T-helper 2 cell treated with Interferon-gamma antibody and Interleukin-4, amounts not matched to agents 5 μg/mL and 100 μg/mL, for 36 hours (primary cell): ENCODE measurements around the gene DBN1.
"Not testable (repeated sequence)": the region's sequence is repeated elsewhere in the genome, so short reads cannot be mapped to it uniquely, and the experiment has no call there.

Experiments
- DNase-seq: peaks from one replicate; pipeline ENCODE4 v3.0.0; 2021; ENCODE audit warnings: low spot score
- H3K27ac Mint-ChIP-seq: one replicate; pipeline ENCODE4 v1.8.0; 2021; ENCODE audit warnings: mild to moderate bottlenecking, mixed read lengths
- H3K27me3 Mint-ChIP-seq: one replicate; pipeline ENCODE4 v1.8.0; 2021; ENCODE audit warnings: low read depth, mixed read lengths
- H3K36me3 Mint-ChIP-seq: one replicate; pipeline ENCODE4 v1.8.0; 2021; ENCODE audit warnings: low read depth, mixed read lengths
- H3K4me1 Mint-ChIP-seq: one replicate; pipeline ENCODE4 v1.8.0; 2021; ENCODE audit warnings: low read depth, mixed read lengths
- H3K4me3 Mint-ChIP-seq: one replicate; pipeline ENCODE4 v1.8.0; 2022; ENCODE audit warnings: mild to moderate bottlenecking, moderate library complexity, mixed read lengths
- H3K9me3 Mint-ChIP-seq: one replicate; pipeline ENCODE4 v1.8.0; 2021; ENCODE audit warnings: mixed read lengths

Gene DBN1

GRCh38 chr5:177426566-177427210 is 46.7 kb downstream of the DBN1 start, which contains the start of gene GRK6:
GRK6 (plus strand) TSS chr5:177426676; CDS start chr5:177426846, 170 bp downstream.
- H3K36me3 Mint-ChIP-seq = peaks cover 42% of the 10 kb centered on the region
- peak within 1 kb of the TSS; percentile 98 for H3K4me3 Mint-ChIP-seq
- DNase-seq = peak; percentile 69
- H3K27ac Mint-ChIP-seq = peak within 1 kb of the TSS; percentile 97
- H3K4me1 Mint-ChIP-seq = peaks cover 59% of the 10 kb centered on the region
- no peaks in the 10 kb centered on the region for H3K9me3 Mint-ChIP-seq
- H3K27me3 Mint-ChIP-seq = peaks cover 2% of the 10 kb centered on the region

GRCh38 chr5:177425801-177426565 is 47.5 kb downstream of the DBN1 start:
- H3K27ac Mint-ChIP-seq = peak overlapping the region; percentile 97
- H3K9me3 Mint-ChIP-seq = no peaks in the 10 kb centered on the region
- peaks cover 2% of the 10 kb centered on the region for H3K27me3 Mint-ChIP-seq
- peaks cover 37% of the 10 kb centered on the region for H3K36me3 Mint-ChIP-seq
- peak; percentile 99 for DNase-seq
- peaks cover 54% of the 10 kb centered on the region for H3K4me1 Mint-ChIP-seq
- peak overlapping the region; percentile 95 for H3K4me3 Mint-ChIP-seq

- Mint-ChIP-seq H3K27ac (peak overlapping the region; percentile 97), H3K36me3 (peaks cover 30% of the 10 kb centered on the region), H3K9me3 (no peaks in the 10 kb centered on the region), H3K27me3 (peaks cover 2% of the 10 kb centered on the region), H3K4me3 (peak overlapping the region; percentile 95), H3K4me1 (peaks cover 47% of the 10 kb centered on the region)
- no peak for DNase-seq
These were observed 48.1 kb downstream of the DBN1 start for GRCh38 chr5:177425196-177425800.

- no peak overlapping the region for H3K27ac Mint-ChIP-seq
These were observed 49.8 kb downstream of the DBN1 start for GRCh38 chr5:177423671-177424070.

GRCh38 chr5:177421062-177421798 is 52.2 kb downstream of the DBN1 start:
- DNase-seq = no peak
- H3K27me3 Mint-ChIP-seq = peaks cover under 1% of the 10 kb centered on the region
- no peaks in the 10 kb centered on the region for H3K36me3 Mint-ChIP-seq
- H3K27ac Mint-ChIP-seq = no peak overlapping the region
- H3K4me1 Mint-ChIP-seq = peaks cover 18% of the 10 kb centered on the region
- H3K4me3 Mint-ChIP-seq = no peak overlapping the region
- H3K9me3 Mint-ChIP-seq = no peaks in the 10 kb centered on the region

More at GRCh38 chr5:177423671-177424070, 49.8 kb downstream of the DBN1 start:
- no peaks in the 10 kb centered on the region for H3K9me3 Mint-ChIP-seq
- DNase-seq = no peak
- no peak overlapping the region for H3K4me3 Mint-ChIP-seq
- peaks cover 15% of the 10 kb centered on the region for H3K36me3 Mint-ChIP-seq
- peaks cover 30% of the 10 kb centered on the region for H3K4me1 Mint-ChIP-seq
- peaks cover 2% of the 10 kb centered on the region for H3K27me3 Mint-ChIP-seq

- peaks cover 14% of the 10 kb centered on the region for H3K4me1 Mint-ChIP-seq
- H3K36me3 Mint-ChIP-seq, H3K27ac Mint-ChIP-seq, H3K4me3 Mint-ChIP-seq, H3K27me3 Mint-ChIP-seq, H3K9me3 Mint-ChIP-seq, DNase-seq: not testable (repeated sequence)
These were observed 53.0 kb downstream of the DBN1 start for GRCh38 chr5:177420472-177420871.

- no peaks in the 10 kb centered on the region for H3K9me3 Mint-ChIP-seq
- H3K27ac Mint-ChIP-seq = no peak overlapping the region
- peaks cover 6% of the 10 kb centered on the region for H3K4me1 Mint-ChIP-seq
- no peaks in the 10 kb centered on the region for H3K27me3 Mint-ChIP-seq
- H3K36me3 Mint-ChIP-seq = no peaks in the 10 kb centered on the region
- no peak for DNase-seq
- H3K4me3 Mint-ChIP-seq = no peak overlapping the region
These were observed 54.4 kb downstream of the DBN1 start for GRCh38 chr5:177419046-177419445.

- H3K4me3 Mint-ChIP-seq, H3K9me3 Mint-ChIP-seq, DNase-seq, H3K36me3 Mint-ChIP-seq, H3K27me3 Mint-ChIP-seq, H3K27ac Mint-ChIP-seq: not testable (repeated sequence)
- H3K4me1 Mint-ChIP-seq = peaks cover 14% of the 10 kb centered on the region
These were observed 56.4 kb downstream of the DBN1 start for GRCh38 chr5:177417081-177417480.

GRCh38 chr5:177414481-177414880 is 59.0 kb downstream of the DBN1 start:
- Mint-ChIP-seq H3K27ac (no peak overlapping the region), H3K4me3 (no peak overlapping the region), H3K9me3 (no peaks in the 10 kb centered on the region), H3K36me3 (no peaks in the 10 kb centered on the region), H3K27me3 (no peaks in the 10 kb centered on the region), H3K4me1 (peaks cover 24% of the 10 kb centered on the region)
- no peak for DNase-seq

GRCh38 chr5:177412603-177413233 is 60.7 kb downstream of the DBN1 start:
- H3K36me3 Mint-ChIP-seq = no peaks in the 10 kb centered on the region
- no peak overlapping the region for H3K27ac Mint-ChIP-seq
- no peak overlapping the region for H3K4me3 Mint-ChIP-seq
- no peaks in the 10 kb centered on the region for H3K9me3 Mint-ChIP-seq
- H3K27me3 Mint-ChIP-seq = peaks cover 1% of the 10 kb centered on the region
- no peak for DNase-seq
- peaks cover 24% of the 10 kb centered on the region for H3K4me1 Mint-ChIP-seq

- peak overlapping the region; percentile 37 for H3K27ac Mint-ChIP-seq
- no peak for DNase-seq
These were observed 62.9 kb downstream of the DBN1 start for GRCh38 chr5:177410575-177410974.

GRCh38 chr5:177409043-177409801 is 64.2 kb downstream of the DBN1 start, which contains the start of gene F12:
F12 (minus strand) TSS chr5:177409564; CDS start chr5:177409527, 37 bp downstream.
- DNase-seq = no peak
- Mint-ChIP-seq H3K36me3 (no peaks in the 10 kb centered on the region), H3K27ac (peak within 1 kb of the TSS; percentile 37), H3K27me3 (peaks cover 1% of the 10 kb centered on the region), H3K9me3 (no peaks in the 10 kb centered on the region), H3K4me1 (peaks cover 19% of the 10 kb centered on the region), H3K4me3 (no peak within 1 kb of the TSS)

More at GRCh38 chr5:177410575-177410974, 62.9 kb downstream of the DBN1 start:
- no peaks in the 10 kb centered on the region for H3K9me3 Mint-ChIP-seq
- H3K4me3 Mint-ChIP-seq = no peak overlapping the region
- peaks cover 24% of the 10 kb centered on the region for H3K4me1 Mint-ChIP-seq
- no peaks in the 10 kb centered on the region for H3K36me3 Mint-ChIP-seq
- H3K27me3 Mint-ChIP-seq = peaks cover 1% of the 10 kb centered on the region
